Omental fat pad (tissue), 4 donors: ENCODE data around the gene FARS2. TPM values are rescaled to one million over a fixed set of nuclear protein-coding genes. Genes with fewer than 3 reads are reported as not detected.

Source experiments
- ATAC-seq: fragments of 150-250 bp; one replicate; pipeline ENCODE4 v1.9.1; 2016; ENCODE audit warnings: mild to moderate bottlenecking, moderate library complexity; ENCODE audit not compliant: low FRiP score
- DNase-seq: peaks from one replicate; pipeline ENCODE4 v3.0.0-alpha.2; 2019; ENCODE audit warnings: low spot score
- total RNA-seq, 4 donors: library from RNA; depleted of rRNA; stranded (reverse); fragments of >200 nt; gene quantifications; one replicate each; pipeline ENCODE4 v1.1.0, GENCODE V29; 2016
- TF ChIP-seq, protein P1 (sequence below), 3 donors: fragments of 450-650 bp; IDR thresholded peaks; one replicate each; pipeline ENCODE4 v1.5.1; 2016 to 2017; ENCODE audit warnings: antibody characterized with exemption in 3 of 3, mild to moderate bottlenecking in 3 of 3, moderate library complexity in 2 of 3

FARS2 gene
- total RNA-seq, 4 donors from 2014 or later = 12.5 to 18.1 (median 14.5) TPM

GRCh38 chr6:5632348-5632935 is 371.1 kb downstream of the FARS2 start:
- no peak for DNase-seq
- TF ChIP-seq, protein P1, sequence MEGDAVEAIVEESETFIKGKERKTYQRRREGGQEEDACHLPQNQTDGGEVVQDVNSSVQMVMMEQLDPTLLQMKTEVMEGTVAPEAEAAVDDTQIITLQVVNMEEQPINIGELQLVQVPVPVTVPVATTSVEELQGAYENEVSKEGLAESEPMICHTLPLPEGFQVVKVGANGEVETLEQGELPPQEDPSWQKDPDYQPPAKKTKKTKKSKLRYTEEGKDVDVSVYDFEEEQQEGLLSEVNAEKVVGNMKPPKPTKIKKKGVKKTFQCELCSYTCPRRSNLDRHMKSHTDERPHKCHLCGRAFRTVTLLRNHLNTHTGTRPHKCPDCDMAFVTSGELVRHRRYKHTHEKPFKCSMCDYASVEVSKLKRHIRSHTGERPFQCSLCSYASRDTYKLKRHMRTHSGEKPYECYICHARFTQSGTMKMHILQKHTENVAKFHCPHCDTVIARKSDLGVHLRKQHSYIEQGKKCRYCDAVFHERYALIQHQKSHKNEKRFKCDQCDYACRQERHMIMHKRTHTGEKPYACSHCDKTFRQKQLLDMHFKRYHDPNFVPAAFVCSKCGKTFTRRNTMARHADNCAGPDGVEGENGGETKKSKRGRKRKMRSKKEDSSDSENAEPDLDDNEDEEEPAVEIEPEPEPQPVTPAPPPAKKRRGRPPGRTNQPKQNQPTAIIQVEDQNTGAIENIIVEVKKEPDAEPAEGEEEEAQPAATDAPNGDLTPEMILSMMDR (IDR thresholded peaks at IDR 0.05) = no peak
- ATAC-seq = no peak

GRCh38 chr6:5634525-5634924 is 373.2 kb downstream of the FARS2 start:
- TF ChIP-seq, protein P1 (IDR thresholded peaks at IDR 0.05) = no peak
- DNase-seq = no peak
- ATAC-seq = no peak

- ATAC-seq (no peak), DNase-seq (no peak)
- TF ChIP-seq, protein P1 (IDR thresholded peaks at IDR 0.05) = no peak
Measured at GRCh38 chr6:5636210-5637030, 375.1 kb downstream of the FARS2 start.

- ATAC-seq (no peak), DNase-seq (no peak)
- TF ChIP-seq, protein P1 (IDR thresholded peaks at IDR 0.05) = no peak
Measured at GRCh38 chr6:5637714-5638113, 376.4 kb downstream of the FARS2 start.

DNA sequence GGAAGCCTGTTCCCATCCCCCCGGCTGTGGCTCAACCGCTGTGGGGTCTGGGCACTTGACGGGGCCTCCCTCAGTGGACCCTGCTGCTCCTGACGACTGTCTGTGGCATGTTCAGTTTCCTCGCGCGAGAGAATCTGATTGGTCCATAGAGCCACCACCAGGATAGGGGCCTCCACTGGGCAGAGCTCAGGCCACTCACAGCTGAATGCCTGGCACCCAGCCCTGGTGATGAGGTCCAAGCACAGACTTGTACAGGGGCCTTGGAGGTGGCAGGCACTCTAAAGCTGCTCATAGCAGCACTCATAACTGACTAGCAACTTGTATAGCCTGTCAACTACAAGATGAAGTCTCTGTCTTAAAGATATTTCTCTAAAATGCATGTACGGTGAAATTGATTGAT is 377.4 kb downstream of the FARS2 start:
- DNase-seq = no peak
- TF ChIP-seq, protein P1 (IDR thresholded peaks at IDR 0.05) = no peak
- ATAC-seq = no peak

DNA sequence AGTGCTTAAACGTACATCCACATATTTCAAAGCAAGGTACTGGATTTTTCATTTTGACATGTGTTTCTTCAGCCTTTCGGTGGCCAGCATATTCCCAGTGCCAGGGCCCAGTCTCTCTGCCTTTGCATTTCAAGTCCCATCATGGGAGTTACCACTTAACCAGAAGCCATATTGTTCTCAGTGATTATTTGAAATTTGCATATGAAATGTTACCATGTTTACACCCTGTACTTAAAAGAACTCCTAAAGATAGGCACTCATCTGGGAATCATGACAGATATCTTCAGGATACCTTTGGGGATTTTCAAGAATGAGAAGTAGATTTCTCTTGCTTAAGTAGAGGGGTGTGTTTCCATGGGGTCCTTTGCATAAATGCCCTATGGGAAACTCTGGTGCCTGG is 377.9 kb downstream of the FARS2 start:
- ATAC-seq (no peak), DNase-seq (no peak)
- TF ChIP-seq, protein P1 (IDR thresholded peaks at IDR 0.05) = no peak

DNA sequence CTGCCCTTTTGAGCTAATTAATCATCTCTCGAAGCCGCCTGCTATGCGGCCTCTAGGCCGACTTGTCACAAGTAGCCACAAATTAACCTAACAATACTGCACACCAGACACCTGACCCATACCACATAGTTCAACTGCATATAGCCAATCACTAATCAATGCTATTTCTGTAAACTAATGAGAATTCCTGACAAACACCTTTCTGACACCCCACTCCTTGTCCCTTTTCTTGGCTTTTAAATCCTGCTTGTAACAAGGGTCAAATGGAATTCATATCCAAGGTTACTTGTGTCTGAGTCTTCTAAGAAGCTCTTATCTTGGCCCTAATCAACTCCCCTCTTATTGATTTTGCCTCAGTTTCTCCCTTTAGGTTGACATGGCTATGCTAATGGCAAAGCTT is 379.3 kb downstream of the FARS2 start:
- ATAC-seq (no peak), DNase-seq (no peak)
- TF ChIP-seq, protein P1 (IDR thresholded peaks at IDR 0.05) = no peak
